Naive thymus-derived CD4-positive, alpha-beta T cell (primary cell): ENCODE results near the gene IFNL1. TPM values are rescaled to one million over a fixed set of nuclear protein-coding genes. Genes with fewer than 3 reads are reported as not detected.
"Not testable (repeated sequence)": the region's sequence is repeated elsewhere in the genome, so short reads cannot be mapped to it uniquely, and the experiment has no call there.

ENCODE experiments used
- ATAC-seq: fragments of 150-1000 bp; cut with Tn5 transposase; 2 replicates; pipeline ENCODE4 v1.10.0; 2021; ENCODE audit warnings: mild to moderate bottlenecking, moderate library complexity
- CTCF ChIA-PET: fragments of 350-600 bp; sonication (Branson Sonifier 250); formaldehyde crosslinking; loops from one replicate; lab custom pipeline; 2021; ENCODE audit warnings: antibody characterized with exemption; lab: Charles Lee
- POLR2A ChIA-PET: fragments of 350-600 bp; sonication (Branson Sonifier 250); formaldehyde crosslinking; loops from one replicate; lab custom pipeline; 2021; ENCODE audit warnings: antibody characterized with exemption, inconsistent platforms; lab: Charles Lee
- DNase-seq, 9 donors: peaks; one replicate each; pipeline versions ENCODE4 v3.0.0 to v3.0.0-alpha.2; 2020 to 2022; ENCODE audit warnings: mixed read lengths in 1 of 9
- H3K27ac ChIP-seq: one replicate; pipeline ENCODE4 v1.7.0; 2013; ENCODE audit warnings: mild to moderate bottlenecking, low read depth, low read length, moderate library complexity
- H3K27me3 ChIP-seq, 2 donors: one replicate each; pipeline ENCODE4 v1.7.0; 2013; ENCODE audit warnings: low read length in 2 of 2, mild to moderate bottlenecking in 2 of 2, moderate library complexity in 2 of 2; ENCODE audit not compliant: control insufficient read depth in 2 of 2, insufficient read depth in 2 of 2
- H3K36me3 ChIP-seq, 3 experiments: 1 replicate in 2 of 3; 2 replicates in 1 of 3; pipeline ENCODE4 v1.7.0; 2013; ENCODE audit warnings: low read length in 3 of 3, mild to moderate bottlenecking in 3 of 3, moderate library complexity in 1 of 3; ENCODE audit not compliant: insufficient read depth in 3 of 3, control insufficient read depth in 2 of 3
- H3K4me1 ChIP-seq, 2 donors: one replicate each; pipeline ENCODE4 v1.7.0; 2013; ENCODE audit warnings: low read length in 2 of 2, mild to moderate bottlenecking in 2 of 2, moderate library complexity in 1 of 2; ENCODE audit not compliant: control insufficient read depth in 2 of 2, insufficient read depth in 2 of 2
- H3K4me3 ChIP-seq: 2 replicates; pipeline ENCODE4 v1.7.0; 2013; ENCODE audit warnings: mild to moderate bottlenecking, low read length
- H3K9me3 ChIP-seq, 3 experiments: 1 replicate in 2 of 3; 2 replicates in 1 of 3; pipeline ENCODE4 v1.7.0; 2013; ENCODE audit warnings: low read length in 3 of 3; ENCODE audit not compliant: control insufficient read depth in 2 of 3
- H3K27ac Mint-ChIP-seq, 9 donors: one replicate each; pipeline ENCODE4 v1.8.0; 2020 to 2022; ENCODE audit warnings: mixed read lengths in 9 of 9, mild to moderate bottlenecking in 8 of 9, moderate library complexity in 5 of 9, inconsistent platforms in 2 of 9
- H3K27me3 Mint-ChIP-seq, 5 donors: one replicate each; pipeline ENCODE4 v1.8.0; 2021 to 2022; ENCODE audit warnings: mixed read lengths in 5 of 5, mild to moderate bottlenecking in 1 of 5
- H3K36me3 Mint-ChIP-seq, 5 donors: one replicate each; pipeline ENCODE4 v1.8.0; 2020 to 2022; ENCODE audit warnings: mixed read lengths in 5 of 5, mild to moderate bottlenecking in 3 of 5, inconsistent platforms in 1 of 5
- H3K4me1 Mint-ChIP-seq, 7 donors: one replicate each; pipeline ENCODE4 v1.8.0; 2020 to 2022; ENCODE audit warnings: mixed read lengths in 7 of 7, mild to moderate bottlenecking in 3 of 7, inconsistent platforms in 1 of 7
- H3K4me3 Mint-ChIP-seq, 10 donors: one replicate each; pipeline ENCODE4 v1.8.0; 2020 to 2022; ENCODE audit warnings: mild to moderate bottlenecking in 10 of 10, mixed read lengths in 10 of 10, moderate library complexity in 6 of 10, inconsistent platforms in 2 of 10
- H3K9me3 Mint-ChIP-seq, 11 donors: one replicate each; pipeline ENCODE4 v1.8.0; 2020 to 2022; ENCODE audit warnings: mixed read lengths in 11 of 11, mild to moderate bottlenecking in 4 of 11, inconsistent platforms in 1 of 11, moderate library complexity in 1 of 11
- intact Hi-C, 2 donors: fragments of 100-400 bp; cut with micrococcal nuclease; formaldehyde crosslinking; loops; one replicate each; pipeline ENCODE4 v1.15.1; 2023
- polyA plus RNA-seq, 2 donors: library from polyadenylated mRNA; unstranded; fragments of 300-500 nt; fragmentation: Illumina TruSeq; gene quantifications; one replicate each; pipeline ENCODE4 v1.2.3, GENCODE V29; 2021
- total RNA-seq, 6 experiments: library from RNA in 5 of 6; stranded (reverse) in 5 of 6; gene quantifications; 1 replicate in 5 of 6; 2 replicates in 1 of 6; pipeline ENCODE4 v1.2.3 and lab custom pipeline; 2021 to 2026

The IFNL1 gene
- total and polyA plus RNA-seq, 7 experiments from 2014 or later = not detected

DNA sequence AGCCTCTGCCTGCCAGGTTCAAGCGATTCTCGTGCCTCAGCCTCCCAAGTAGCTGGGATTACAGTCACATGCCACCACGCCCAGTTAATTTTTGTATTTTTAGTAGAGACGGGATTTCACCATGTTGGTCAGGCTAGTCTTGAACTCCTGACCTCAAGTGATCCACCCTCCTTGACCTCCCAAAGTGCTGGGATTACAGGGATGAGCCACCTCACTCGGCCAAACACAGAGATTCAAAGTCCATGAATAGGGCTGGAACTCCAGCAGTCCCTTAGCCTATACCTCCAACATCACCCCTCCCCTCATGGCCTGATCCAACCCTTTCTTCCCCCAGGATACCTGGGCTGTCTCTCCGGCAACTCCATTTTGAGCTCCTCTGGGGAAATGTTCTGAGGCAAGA lies 36.5 kb downstream of the IFNL1 start:
- not testable (repeated sequence) for DNase-seq, H3K9me3 Mint-ChIP-seq, H3K27me3 ChIP-seq, H3K9me3 ChIP-seq, H3K4me3 ChIP-seq, ATAC-seq, H3K27me3 Mint-ChIP-seq
- H3K4me1 Mint-ChIP-seq = peaks cover 49 to 88% (median 62%) of the 10 kb centered on the region in 7 donors
- CTCF ChIA-PET = interaction anchor here (1.0 kb wide), 1 partner anchor 9 kb away, joined by 3 read pairs; the partner anchor contains the start of gene SAMD4B
- H3K4me3 Mint-ChIP-seq = peak overlapping the region; percentile 61 to 100 (median 99)
- peaks cover 8 to 44% (median 20%) of the 10 kb centered on the region in 3 experiments for H3K36me3 ChIP-seq
- H3K27ac Mint-ChIP-seq = peak overlapping the region; percentile 72 to 99 (median 94)
- POLR2A ChIA-PET = interaction anchor here (0.6 to 1.2 kb wide), 4 partner anchors 9 to 1278 kb away, joined by 3 to 4 read pairs (median 4); no protein-coding TSS in a partner anchor
- H3K36me3 Mint-ChIP-seq = peaks cover 11 to 42% (median 23%) of the 10 kb centered on the region in 5 donors
- H3K27ac ChIP-seq = peak overlapping the region; percentile 94
- peaks cover 35 to 71% of the 10 kb centered on the region in 2 donors for H3K4me1 ChIP-seq
- intact Hi-C loops = loop anchor here in 1 of 2 donors (10.0 kb wide), 1 partner anchor 368 kb away; no protein-coding TSS in a partner anchor

DNA sequence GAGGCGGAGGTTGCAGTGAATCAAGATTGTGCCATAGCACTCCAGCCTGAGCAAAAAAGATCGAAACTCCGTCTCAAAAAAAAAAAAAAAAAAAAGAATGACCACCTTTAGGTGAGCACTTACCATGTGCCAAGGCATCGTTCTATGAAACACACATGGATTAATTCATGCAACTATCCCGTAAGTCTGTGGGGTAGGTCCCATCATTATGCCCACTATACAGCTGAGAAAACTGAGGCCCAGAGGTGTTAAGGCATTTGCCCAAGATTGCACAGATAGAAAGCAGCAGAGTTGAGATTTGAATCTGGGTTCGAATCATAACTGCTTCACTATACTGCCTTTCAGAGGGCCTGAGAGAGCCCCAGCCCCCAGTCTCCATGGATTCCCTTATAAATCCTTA lies 37.3 kb downstream of the IFNL1 start:
- H3K36me3 ChIP-seq = peaks cover 8 to 36% (median 13%) of the 10 kb centered on the region in 3 experiments
- intact Hi-C loops = loop anchor here in 1 of 2 donors (10.0 kb wide), 1 partner anchor 369 kb away; no protein-coding TSS in a partner anchor
- no peaks in the 10 kb centered on the region for H3K9me3 ChIP-seq
- peaks cover 32 to 65% of the 10 kb centered on the region in 2 donors for H3K4me1 ChIP-seq
- H3K36me3 Mint-ChIP-seq = peaks cover 11 to 37% (median 19%) of the 10 kb centered on the region in 5 donors
- peak overlapping the region; percentile 61 to 100 (median 99) for H3K4me3 Mint-ChIP-seq
- no peaks in the 10 kb centered on the region for H3K27me3 ChIP-seq
- peak overlapping the region; percentile 72 to 99 (median 94) for H3K27ac Mint-ChIP-seq
- H3K4me3 ChIP-seq = peak overlapping the region; percentile 39
- peaks cover 50 to 88% (median 61%) of the 10 kb centered on the region in 7 donors for H3K4me1 Mint-ChIP-seq
- H3K27me3 Mint-ChIP-seq = no peaks in the 10 kb centered on the region
- no peak for DNase-seq
- ChIA-PET POLR2A (interaction anchor here (0.8 to 1.4 kb wide), 3 partner anchors 8 to 68 kb away, joined by 3 to 4 read pairs (median 4); no protein-coding TSS in a partner anchor), CTCF (interaction anchor here (0.6 to 1.0 kb wide), 2 partner anchors 9 to 202 kb away, joined by 3 read pairs; partner anchors contain the start of gene SAMD4B)
- H3K27ac ChIP-seq = peak overlapping the region; percentile 94
- no peaks in the 10 kb centered on the region for H3K9me3 Mint-ChIP-seq
- ATAC-seq = no peak

DNA sequence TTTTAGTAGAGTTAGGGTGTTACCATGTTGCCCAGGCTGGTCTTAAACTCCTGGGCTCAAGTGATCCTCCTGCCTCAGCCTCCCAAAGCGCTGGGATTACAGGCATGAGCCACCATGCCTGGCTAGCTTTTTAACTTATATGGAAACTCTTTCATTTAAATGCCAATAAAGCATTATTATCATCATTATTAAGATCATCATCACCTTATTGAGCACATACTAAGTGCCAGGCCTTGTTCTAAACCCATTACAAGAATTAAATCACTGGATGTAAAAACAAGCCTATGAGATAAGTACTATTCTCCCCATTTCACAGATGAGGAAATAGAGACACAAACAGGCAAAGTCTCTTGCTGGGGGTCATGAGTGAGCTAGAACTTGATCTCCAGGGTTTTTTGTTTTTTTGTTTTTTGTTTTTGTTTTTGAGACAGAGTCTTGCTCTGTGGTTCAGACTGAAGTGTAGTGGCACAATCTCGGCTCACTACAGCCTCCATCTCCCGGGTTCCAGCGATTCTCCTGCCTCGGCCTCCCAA lies 38.3 kb downstream of the IFNL1 start:
- Mint-ChIP-seq H3K27me3 (no peaks in the 10 kb centered on the region), H3K4me3 (peak overlapping the region; percentile 98 to 100 (median 100)), H3K27ac (peak overlapping the region; percentile 94 to 100 (median 99)), H3K9me3 (no peaks in the 10 kb centered on the region), H3K4me1 (peaks cover 46 to 80% (median 51%) of the 10 kb centered on the region in 7 donors), H3K36me3 (peaks cover 11 to 31% (median 13%) of the 10 kb centered on the region in 5 donors)
- ATAC-seq (no peak), DNase-seq (no peak)
- intact Hi-C loops = loop anchor here in 1 of 2 donors (2.0 to 10.0 kb wide), 2 partner anchors 210 to 370 kb away; partner anchors contain the start of gene PAK4
- H3K9me3 ChIP-seq = no peaks in the 10 kb centered on the region
- peak overlapping the region; percentile 94 for H3K27ac ChIP-seq
- CTCF ChIA-PET = interaction anchor here (0.6 to 1.0 kb wide), 2 partner anchors 12 to 63 kb away, joined by 3 read pairs; no protein-coding TSS in a partner anchor
- POLR2A ChIA-PET = interaction anchor here (0.7 to 4.7 kb wide), 10 partner anchors 8 to 960 kb away, joined by 3 to 23 read pairs (median 4); partner anchors contain the start of genes LRFN1, MED29, PAF1 and PSMD8
- H3K4me3 ChIP-seq = peak overlapping the region; percentile 97
- H3K36me3 ChIP-seq = peaks cover under 1 to 26% (median 6%) of the 10 kb centered on the region in 3 experiments
- no peaks in the 10 kb centered on the region for H3K27me3 ChIP-seq
- H3K4me1 ChIP-seq = peaks cover 32 to 57% of the 10 kb centered on the region in 2 donors

- Mint-ChIP-seq H3K27ac (peak overlapping the region; percentile 94 to 100 (median 99)), H3K36me3 (peaks cover 11 to 33% (median 13%) of the 10 kb centered on the region in 5 donors), H3K4me3 (peak overlapping the region; percentile 98 to 100 (median 100)), H3K9me3 (peaks cover 0 to 1% (median 0%) of the 10 kb centered on the region in 11 donors), H3K27me3 (no peaks in the 10 kb centered on the region), H3K4me1 (peaks cover 49 to 80% (median 56%) of the 10 kb centered on the region in 7 donors)
- ChIA-PET CTCF (interaction anchor here (1.0 kb wide), 1 partner anchor 13 kb away, joined by 3 read pairs; no protein-coding TSS in a partner anchor), POLR2A (interaction anchor here (0.6 to 4.7 kb wide), 17 partner anchors 9 to 961 kb away, joined by 3 to 23 read pairs (median 5); partner anchors contain the start of genes LRFN1, MED29, PAF1 and PLEKHG2)
- Histone ChIP-seq H3K4me3 (peak overlapping the region; percentile 97), H3K27ac (peak overlapping the region; percentile 94), H3K4me1 (peaks cover 29 to 58% of the 10 kb centered on the region in 2 donors), H3K9me3 (no peaks in the 10 kb centered on the region), H3K27me3 (no peaks in the 10 kb centered on the region), H3K36me3 (peaks cover 0 to 20% (median 6%) of the 10 kb centered on the region in 3 experiments)
- intact Hi-C loops = loop anchor here (1.0 to 10.0 kb wide), 3 partner anchors 210 to 370 kb away; partner anchors contain the start of gene PAK4 (in 2 of the 2)
- peak in 5 of 9 donors; percentile 24 to 50 (median 40) for DNase-seq
- ATAC-seq = peak; percentile 44
Measured at GRCh38 chr19:39335168-39335548, 39.0 kb downstream of the IFNL1 start.

- H3K27me3 ChIP-seq = no peaks in the 10 kb centered on the region
- H3K4me1 ChIP-seq = peaks cover 35 to 55% of the 10 kb centered on the region in 2 donors
- Mint-ChIP-seq H3K4me3 (peak overlapping the region; percentile 98 to 100 (median 100)), H3K9me3 (peaks cover 0 to 1% (median 0%) of the 10 kb centered on the region in 11 donors), H3K27ac (peak overlapping the region; percentile 94 to 100 (median 99)), H3K36me3 (peaks cover 5 to 30% (median 9%) of the 10 kb centered on the region in 5 donors), H3K27me3 (no peaks in the 10 kb centered on the region), H3K4me1 (peaks cover 53 to 76% (median 61%) of the 10 kb centered on the region in 7 donors)
- DNase-seq (no peak), ATAC-seq (no peak)
- no peaks in the 10 kb centered on the region for H3K9me3 ChIP-seq
- ChIA-PET CTCF (interaction anchor here (0.8 to 1.2 kb wide), 3 partner anchors 9 to 214 kb away, joined by 3 to 9 read pairs (median 4); no protein-coding TSS in a partner anchor), POLR2A (interaction anchor here (0.6 to 4.7 kb wide), 17 partner anchors 9 to 211 kb away, joined by 3 to 23 read pairs (median 5); partner anchors contain the start of genes LRFN1, MED29, PAF1 and PAK4)
- intact Hi-C loops = loop anchor here in 1 of 2 donors (1.0 to 10.0 kb wide), 2 partner anchors 8 to 372 kb away; no protein-coding TSS in a partner anchor
- H3K27ac ChIP-seq = peak overlapping the region; percentile 94
- H3K36me3 ChIP-seq = peaks cover 0 to 7% (median 0%) of the 10 kb centered on the region in 3 experiments
- H3K4me3 ChIP-seq = peak overlapping the region; percentile 97
Measured at GRCh38 chr19:39336483-39336882, 40.3 kb downstream of the IFNL1 start.
